ENCODE measurements around the gene JAK1.

JAK1 gene

DNA sequence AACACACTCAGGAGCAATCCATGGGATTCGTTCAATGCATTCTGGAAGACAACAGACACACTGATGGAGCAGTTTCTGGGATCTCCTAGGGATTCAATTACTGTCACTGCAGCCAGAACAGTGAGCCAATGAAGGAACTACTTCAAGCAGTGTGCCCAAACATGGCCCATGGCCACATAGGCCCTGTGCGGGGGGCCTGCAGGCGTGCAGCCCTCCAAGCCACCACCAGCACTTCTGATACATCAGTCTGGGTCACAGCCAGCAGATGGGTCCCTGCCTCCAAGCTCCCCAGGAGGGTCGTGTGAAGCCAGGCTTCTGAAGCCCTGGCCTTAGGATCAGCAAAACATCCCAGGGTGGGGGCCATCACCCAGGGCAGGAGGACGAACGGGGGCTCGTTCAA, 122.2 kb downstream of the JAK1 start (continued):
- no peak for TF ChIP-seq ZNF692 (tag by site-specific recombination; IDR thresholded peaks at IDR 0.05)
- TF ChIP-seq ZNF221 (tag by site-specific recombination; IDR thresholded peaks at IDR 0.05; ENCODE audit: borderline replicate concordance): no peak
- TF ChIP-seq, protein P1, sequence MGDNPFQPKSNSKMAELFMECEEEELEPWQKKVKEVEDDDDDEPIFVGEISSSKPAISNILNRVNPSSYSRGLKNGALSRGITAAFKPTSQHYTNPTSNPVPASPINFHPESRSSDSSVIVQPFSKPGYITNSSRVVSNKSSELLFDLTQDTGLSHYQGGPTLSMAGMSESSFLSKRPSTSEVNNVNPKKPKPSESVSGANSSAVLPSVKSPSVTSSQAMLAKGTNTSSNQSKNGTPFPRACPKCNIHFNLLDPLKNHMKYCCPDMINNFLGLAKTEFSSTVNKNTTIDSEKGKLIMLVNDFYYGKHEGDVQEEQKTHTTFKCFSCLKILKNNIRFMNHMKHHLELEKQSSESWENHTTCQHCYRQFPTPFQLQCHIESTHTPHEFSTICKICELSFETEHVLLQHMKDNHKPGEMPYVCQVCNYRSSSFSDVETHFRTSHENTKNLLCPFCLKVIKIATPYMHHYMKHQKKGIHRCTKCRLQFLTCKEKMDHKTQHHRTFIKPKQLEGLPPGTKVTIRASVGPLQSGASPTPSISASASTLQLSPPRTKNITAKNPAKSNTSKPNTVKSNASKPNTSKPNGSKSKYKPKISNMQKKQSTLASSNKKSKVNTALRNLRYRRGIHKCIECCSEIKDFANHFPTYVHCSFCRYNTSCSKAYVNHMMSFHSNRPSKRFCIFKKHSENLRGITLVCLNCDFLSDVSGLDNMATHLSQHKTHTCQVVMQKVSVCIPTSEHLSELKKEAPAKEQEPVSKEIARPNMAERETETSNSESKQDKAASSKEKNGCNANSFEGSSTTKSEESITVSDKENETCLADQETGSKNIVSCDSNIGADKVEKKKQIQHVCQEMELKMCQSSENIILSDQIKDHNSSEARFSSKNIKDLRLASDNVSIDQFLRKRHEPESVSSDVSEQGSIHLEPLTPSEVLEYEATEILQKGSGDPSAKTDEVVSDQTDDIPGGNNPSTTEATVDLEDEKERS (tag by site-specific recombination; IDR thresholded peaks at IDR 0.05): no peak
- no peak for TF ChIP-seq ZBTB1 (tag by site-specific recombination; IDR thresholded peaks at IDR 0.05)

- H3K36me3 ChIP-seq (ENCODE audit: control insufficient read depth in 2 of 2, insufficient read depth in 1 of 2, low read length in 2 of 2): peaks cover 5 to 78% of the 10 kb centered on the region in 2 experiments; a peak in 2 of 3 replicates
- no peak overlapping the region for H3K4me3 ChIP-seq (ENCODE audit: low read depth, low read length)
- no peaks in the 10 kb centered on the region for H3K9me3 ChIP-seq (ENCODE audit: control insufficient read depth, insufficient read depth, low read depth, low read length)
- ChIA-PET CTCF (interaction anchor here (0.6 kb wide), 1 partner anchor 19 kb away, joined by 3 read pairs; no protein-coding TSS in a partner anchor), POLR2A (no interaction called here)
- TF ChIP-seq ZNF239 (tag by site-specific recombination; IDR thresholded peaks at IDR 0.05): no peak
- TF ChIP-seq GLI4 (tag by site-specific recombination; IDR thresholded peaks at IDR 0.05): no peak
- no peak for TF ChIP-seq SETDB1 (IDR thresholded peaks at IDR 0.05; ENCODE audit: insufficient read length, low read length)
- TF ChIP-seq KLF8 (tag by site-specific recombination; IDR thresholded peaks at IDR 0.05): no peak
- no peak for TF ChIP-seq ZNF202 (tag by site-specific recombination; IDR thresholded peaks at IDR 0.05; ENCODE audit: borderline replicate concordance)
- TF ChIP-seq ZNF140 (tag by site-specific recombination; IDR thresholded peaks at IDR 0.05): no peak
- TF ChIP-seq ZNF555 (tag by site-specific recombination; conservative IDR thresholded peaks at IDR 0.05): no peak
- TF ChIP-seq PRDM4 (tag by site-specific recombination; IDR thresholded peaks at IDR 0.05): no peak
- TF ChIP-seq, protein P2, sequence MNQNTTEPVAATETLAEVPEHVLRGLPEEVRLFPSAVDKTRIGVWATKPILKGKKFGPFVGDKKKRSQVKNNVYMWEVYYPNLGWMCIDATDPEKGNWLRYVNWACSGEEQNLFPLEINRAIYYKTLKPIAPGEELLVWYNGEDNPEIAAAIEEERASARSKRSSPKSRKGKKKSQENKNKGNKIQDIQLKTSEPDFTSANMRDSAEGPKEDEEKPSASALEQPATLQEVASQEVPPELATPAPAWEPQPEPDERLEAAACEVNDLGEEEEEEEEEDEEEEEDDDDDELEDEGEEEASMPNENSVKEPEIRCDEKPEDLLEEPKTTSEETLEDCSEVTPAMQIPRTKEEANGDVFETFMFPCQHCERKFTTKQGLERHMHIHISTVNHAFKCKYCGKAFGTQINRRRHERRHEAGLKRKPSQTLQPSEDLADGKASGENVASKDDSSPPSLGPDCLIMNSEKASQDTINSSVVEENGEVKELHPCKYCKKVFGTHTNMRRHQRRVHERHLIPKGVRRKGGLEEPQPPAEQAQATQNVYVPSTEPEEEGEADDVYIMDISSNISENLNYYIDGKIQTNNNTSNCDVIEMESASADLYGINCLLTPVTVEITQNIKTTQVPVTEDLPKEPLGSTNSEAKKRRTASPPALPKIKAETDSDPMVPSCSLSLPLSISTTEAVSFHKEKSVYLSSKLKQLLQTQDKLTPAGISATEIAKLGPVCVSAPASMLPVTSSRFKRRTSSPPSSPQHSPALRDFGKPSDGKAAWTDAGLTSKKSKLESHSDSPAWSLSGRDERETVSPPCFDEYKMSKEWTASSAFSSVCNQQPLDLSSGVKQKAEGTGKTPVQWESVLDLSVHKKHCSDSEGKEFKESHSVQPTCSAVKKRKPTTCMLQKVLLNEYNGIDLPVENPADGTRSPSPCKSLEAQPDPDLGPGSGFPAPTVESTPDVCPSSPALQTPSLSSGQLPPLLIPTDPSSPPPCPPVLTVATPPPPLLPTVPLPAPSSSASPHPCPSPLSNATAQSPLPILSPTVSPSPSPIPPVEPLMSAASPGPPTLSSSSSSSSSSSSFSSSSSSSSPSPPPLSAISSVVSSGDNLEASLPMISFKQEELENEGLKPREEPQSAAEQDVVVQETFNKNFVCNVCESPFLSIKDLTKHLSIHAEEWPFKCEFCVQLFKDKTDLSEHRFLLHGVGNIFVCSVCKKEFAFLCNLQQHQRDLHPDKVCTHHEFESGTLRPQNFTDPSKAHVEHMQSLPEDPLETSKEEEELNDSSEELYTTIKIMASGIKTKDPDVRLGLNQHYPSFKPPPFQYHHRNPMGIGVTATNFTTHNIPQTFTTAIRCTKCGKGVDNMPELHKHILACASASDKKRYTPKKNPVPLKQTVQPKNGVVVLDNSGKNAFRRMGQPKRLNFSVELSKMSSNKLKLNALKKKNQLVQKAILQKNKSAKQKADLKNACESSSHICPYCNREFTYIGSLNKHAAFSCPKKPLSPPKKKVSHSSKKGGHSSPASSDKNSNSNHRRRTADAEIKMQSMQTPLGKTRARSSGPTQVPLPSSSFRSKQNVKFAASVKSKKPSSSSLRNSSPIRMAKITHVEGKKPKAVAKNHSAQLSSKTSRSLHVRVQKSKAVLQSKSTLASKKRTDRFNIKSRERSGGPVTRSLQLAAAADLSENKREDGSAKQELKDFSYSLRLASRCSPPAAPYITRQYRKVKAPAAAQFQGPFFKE (tag by site-specific recombination; IDR thresholded peaks at IDR 0.05; ENCODE audit: borderline replicate concordance): no peak
- no peak for TF ChIP-seq PRDM1 (tag by site-specific recombination; IDR thresholded peaks at IDR 0.05)
- TF ChIP-seq ZNF302 (tag by site-specific recombination; IDR thresholded peaks at IDR 0.05; ENCODE audit: low read depth): no peak
- TF ChIP-seq, protein P3, sequence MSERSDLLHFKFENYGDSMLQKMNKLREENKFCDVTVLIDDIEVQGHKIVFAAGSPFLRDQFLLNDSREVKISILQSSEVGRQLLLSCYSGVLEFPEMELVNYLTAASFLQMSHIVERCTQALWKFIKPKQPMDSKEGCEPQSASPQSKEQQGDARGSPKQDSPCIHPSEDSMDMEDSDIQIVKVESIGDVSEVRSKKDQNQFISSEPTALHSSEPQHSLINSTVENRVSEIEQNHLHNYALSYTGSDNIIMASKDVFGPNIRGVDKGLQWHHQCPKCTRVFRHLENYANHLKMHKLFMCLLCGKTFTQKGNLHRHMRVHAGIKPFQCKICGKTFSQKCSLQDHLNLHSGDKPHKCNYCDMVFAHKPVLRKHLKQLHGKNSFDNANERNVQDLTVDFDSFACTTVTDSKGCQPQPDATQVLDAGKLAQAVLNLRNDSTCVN (tag by site-specific recombination; optimal IDR thresholded peaks at IDR 0.05): no peak
- TF ChIP-seq ATF2 (tag by site-specific recombination; IDR thresholded peaks at IDR 0.05; ENCODE audit: low read depth): no peak
- no peaks in the 10 kb centered on the region for H3K4me1 ChIP-seq (ENCODE audit: control insufficient read depth, insufficient read depth, low read length)
- H3K27ac ChIP-seq (ENCODE audit: extremely low read depth, low read depth, low read length): no peak overlapping the region
These were observed 122.7 kb downstream of the JAK1 start for GRCh38 chr1:64843675-64844074.

Measured in HEK293 (cell line).